Gastrocnemius medialis (tissue), 4 donors: ENCODE measurements around the gene CCT8L2. TPM values are rescaled to one million over a fixed set of nuclear protein-coding genes. Genes with fewer than 3 reads are reported as not detected.
"Not testable (repeated sequence)": the region's sequence is repeated elsewhere in the genome, so short reads cannot be mapped to it uniquely, and the experiment has no call there.

Experiments used
- ATAC-seq, 2 donors: fragments of 150-250 bp; one replicate each; pipeline ENCODE4 v1.9.1; 2016
- DNase-seq, 2 donors: peaks; one replicate each; pipeline ENCODE4 v3.0.0-alpha.2; 2019
- H3K27ac ChIP-seq, 4 donors: fragments of 200-600 bp; sonication (generic); 1 replicate in 1 of 4; 2 replicates in 3 of 4; pipeline ENCODE4 v1.5.1; 2016 to 2018; ENCODE audit warnings: mild to moderate bottlenecking in 2 of 4, moderate library complexity in 1 of 4
- H3K27me3 ChIP-seq, 3 donors: fragments of 200-600 bp; sonication (generic) in 2 of 3; 1 replicate in 1 of 3; 2 replicates in 2 of 3; pipeline versions ENCODE4 v1.5.1 to v1.6.0; 2016 to 2019; ENCODE audit warnings: mild to moderate bottlenecking in 1 of 3, moderate library complexity in 1 of 3
- H3K36me3 ChIP-seq, 2 donors: fragments of 200-600 bp; sonication (generic) in 1 of 2; one replicate each; pipeline ENCODE4 v1.5.1; 2017 to 2018
- H3K4me1 ChIP-seq, 2 donors: fragments of 200-600 bp; sonication (generic) in 1 of 2; one replicate each; pipeline ENCODE4 v1.5.1; 2016 to 2017; ENCODE audit warnings: mild to moderate bottlenecking in 2 of 2
- H3K4me3 ChIP-seq, 4 donors: fragments of 200-600 bp; sonication (generic) in 3 of 4; 1 replicate in 1 of 4; 2 replicates in 3 of 4; pipeline ENCODE4 v1.5.1; 2016 to 2019; ENCODE audit warnings: mild to moderate bottlenecking in 2 of 4
- H3K9me3 ChIP-seq, 3 donors: fragments of 200-600 bp; sonication (generic) in 2 of 3; 1 replicate in 1 of 3; 2 replicates in 2 of 3; pipeline ENCODE4 v1.5.1; 2016 to 2019
- CTCF ChIP-seq, 5 experiments: fragments of 450-650 bp in 3 of 5; fragments of 200-600 bp in 2 of 5; sonication (generic) in 2 of 5; IDR thresholded peaks in 4 of 5; conservative IDR thresholded peaks in 1 of 5; 1 replicate in 4 of 5; 2 replicates in 1 of 5; pipeline ENCODE4 v1.5.1; 2016 to 2019; ENCODE audit warnings: antibody characterized with exemption in 5 of 5, mild to moderate bottlenecking in 3 of 5, moderate library complexity in 3 of 5
- POLR2A ChIP-seq, 2 donors: fragments of 450-650 bp; IDR thresholded peaks; one replicate each; pipeline ENCODE4 v1.6.1; 2017; ENCODE audit warnings: antibody characterized with exemption in 2 of 2, mild to moderate bottlenecking in 2 of 2, moderate library complexity in 2 of 2
- in situ Hi-C, 4 donors: fragments of 200-750 bp; cut with MboI; loops; one replicate each; pipeline versions ENCODE4 v1.15.0 to v1.8.0; 2017; ENCODE audit warnings: low sequenced_read_pairs in 4 of 4
- intact Hi-C: fragments of 100-400 bp; cut with DNase I; formaldehyde crosslinking; loops from one replicate; pipeline ENCODE4 v1.15.1; 2023; ENCODE audit warnings: low total_unique reads
- total RNA-seq, 4 donors: library from RNA; depleted of rRNA; stranded (reverse); fragments of >200 nt; gene quantifications; one replicate each; pipeline versions ENCODE4 v1.1.0 to v1.2.3, GENCODE V29; 2016

Gene CCT8L2
- total RNA-seq, 4 donors from 2014 or later, result not detected

- not testable (repeated sequence) for H3K4me1 ChIP-seq, ATAC-seq
These were observed 27.6 kb downstream of the CCT8L2 start for GRCh38 chr22:16564837-16565584.

GRCh38 chr22:16563555-16564520 is 28.8 kb downstream of the CCT8L2 start:
- ATAC-seq (no peak), DNase-seq (no peak)
- H3K36me3 ChIP-seq, result no peaks in the 10 kb centered on the region
- TF ChIP-seq CTCF (IDR thresholded peaks at IDR 0.05 in 4 of 5, conservative IDR thresholded peaks at IDR 0.05 in 1 of 5) (no peak), POLR2A (IDR thresholded peaks at IDR 0.05) (no peak)
- no peaks in the 10 kb centered on the region for H3K27me3 ChIP-seq
- no peak overlapping the region for H3K4me3 ChIP-seq
- in situ Hi-C loops, result no loop called here
- no peaks in the 10 kb centered on the region for H3K4me1 ChIP-seq
- intact Hi-C loops, result no loop called here
- no peak overlapping the region for H3K27ac ChIP-seq
- no peaks in the 10 kb centered on the region for H3K9me3 ChIP-seq

More at GRCh38 chr22:16564837-16565584, 27.6 kb downstream of the CCT8L2 start:
- H3K4me3 ChIP-seq, H3K36me3 ChIP-seq, DNase-seq, H3K27ac ChIP-seq, H3K9me3 ChIP-seq, intact Hi-C loops, in situ Hi-C loops, H3K27me3 ChIP-seq: not testable (repeated sequence)

- no peak overlapping the region for H3K27ac ChIP-seq
- in situ Hi-C loops, result no loop called here
- no peaks in the 10 kb centered on the region for H3K4me1 ChIP-seq
- H3K36me3 ChIP-seq, result no peaks in the 10 kb centered on the region
- no peaks in the 10 kb centered on the region for H3K27me3 ChIP-seq
- no peaks in the 10 kb centered on the region for H3K9me3 ChIP-seq
- ATAC-seq (no peak), DNase-seq (no peak)
- H3K4me3 ChIP-seq, result no peak overlapping the region
- TF ChIP-seq POLR2A (IDR thresholded peaks at IDR 0.05), result no peak
- TF ChIP-seq CTCF (IDR thresholded peaks at IDR 0.05 in 4 of 5, conservative IDR thresholded peaks at IDR 0.05 in 1 of 5), result no peak
- intact Hi-C loops, result no loop called here
These were observed 29.7 kb downstream of the CCT8L2 start for GRCh38 chr22:16562711-16563554.

- intact Hi-C loops, H3K9me3 ChIP-seq, H3K27ac ChIP-seq, H3K36me3 ChIP-seq, ATAC-seq, in situ Hi-C loops, DNase-seq, H3K27me3 ChIP-seq, H3K4me3 ChIP-seq, H3K4me1 ChIP-seq: not testable (repeated sequence)
These were observed 31.4 kb downstream of the CCT8L2 start for GRCh38 chr22:16561093-16561658.

- DNase-seq, H3K4me1 ChIP-seq, H3K9me3 ChIP-seq, ATAC-seq, H3K27me3 ChIP-seq, H3K27ac ChIP-seq, in situ Hi-C loops, intact Hi-C loops, H3K36me3 ChIP-seq, H3K4me3 ChIP-seq: not testable (repeated sequence)
These were observed 32.0 kb downstream of the CCT8L2 start for GRCh38 chr22:16560651-16561050.

GRCh38 chr22:16559996-16560395 is 32.6 kb downstream of the CCT8L2 start:
- intact Hi-C loops, ATAC-seq, H3K27ac ChIP-seq, H3K4me1 ChIP-seq, H3K9me3 ChIP-seq, DNase-seq, in situ Hi-C loops, H3K4me3 ChIP-seq, H3K36me3 ChIP-seq, H3K27me3 ChIP-seq: not testable (repeated sequence)
